GM12878 (cell line): ENCODE measurements around the gene APC2. TPM values are rescaled to one million over a fixed set of nuclear protein-coding genes. Genes with fewer than 3 reads are reported as not detected.

ENCODE experiments used
- BACH1 ChIP-seq: fragments of 450-650 bp; IDR thresholded peaks from 2 replicates; pipeline ENCODE4 v1.6.1; 2017; ENCODE audit warnings: mild to moderate bottlenecking, borderline replicate concordance
- CHD1 ChIP-seq: IDR thresholded peaks from 2 replicates; pipeline ENCODE4 v1.6.1; 2012; ENCODE audit warnings: low read depth, low read length, improper control_type of control experiment
- KAT2A ChIP-seq: conservative IDR thresholded peaks from 2 replicates; pipeline ENCODE4 v1.6.1; 2011; ENCODE audit warnings: low read depth, low read length; ENCODE audit not compliant: control insufficient read depth
- MEF2B ChIP-seq: fragments of 450-650 bp; IDR thresholded peaks from 2 replicates; pipeline ENCODE4 v1.6.1; 2018; ENCODE audit warnings: mild to moderate bottlenecking, moderate library complexity; ENCODE audit not compliant: partially characterized antibody, poor library complexity, severe bottlenecking
- POU2F2 ChIP-seq: IDR thresholded peaks from 3 replicates; pipeline ENCODE4 v1.6.1; 2011; ENCODE audit warnings: low read depth, mild to moderate bottlenecking, low read length, borderline replicate concordance
- RFX5 ChIP-seq: IDR thresholded peaks from 2 replicates; pipeline ENCODE4 v1.6.1; 2011; ENCODE audit warnings: low read depth, low read length, improper control_type of control experiment
- STAT1 ChIP-seq: fragments of 450-650 bp; conservative IDR thresholded peaks from 2 replicates; pipeline ENCODE4 v1.6.1; 2014; ENCODE audit warnings: antibody characterized with exemption, mild to moderate bottlenecking
- TCF12 ChIP-seq: IDR thresholded peaks from 2 replicates; pipeline ENCODE4 v1.6.1; 2011; ENCODE audit warnings: low read depth, mild to moderate bottlenecking, low read length
- polyA plus RNA-seq, 11 experiments: library from polyadenylated mRNA; depleted of rRNA in 4 of 11; unstranded in 6 of 11; stranded (reverse) in 5 of 11; fragments of >200 nt; fragmentation: Nextera tagmentation in 4 of 11; fragmentation: Illumina TruSeq in 1 of 11; extraction: Ambion mirVana in 4 of 11; extraction: Trizol in 1 of 11; gene quantifications; 1 replicate in 1 of 11; 2 replicates in 10 of 11; pipeline versions ENCODE4 v1.2.1 to v1.2.3, GENCODE V29; 2011 to 2016; ENCODE audit warnings: inconsistent platforms in 2 of 11, missing spikeins in 2 of 11, low read depth in 1 of 11
- total RNA-seq, 4 experiments: library from RNA; depleted of rRNA in 3 of 4; stranded (reverse); fragments of >200 nt in 3 of 4; fragmentation: Illumina TruSeq in 1 of 4; extraction: Trizol in 1 of 4; gene quantifications; 2 replicates each; pipeline versions ENCODE4 v1.2.1 to v1.2.3, GENCODE V29; 2013 to 2021
- TF ChIP-seq, protein P1 (sequence below): fragments of 450-650 bp; formaldehyde crosslinking; IDR thresholded peaks from 2 replicates; pipeline ENCODE4 v1.4.0; 2020; ENCODE audit warnings: mild to moderate bottlenecking, moderate library complexity
- TF ChIP-seq, protein P2 (sequence below): fragments of 150-350 bp; IDR thresholded peaks from 2 replicates; pipeline ENCODE4 v1.6.1; 2016; ENCODE audit warnings: low read depth, low read length

Gene APC2
- total and polyA plus RNA-seq, 10 of the 15 experiments (the other 5 are each of a cell fraction or from before 2014, with no cell fraction given): under 0.01 to 0.73 (median 0.04) TPM; not detected in 5

DNA sequence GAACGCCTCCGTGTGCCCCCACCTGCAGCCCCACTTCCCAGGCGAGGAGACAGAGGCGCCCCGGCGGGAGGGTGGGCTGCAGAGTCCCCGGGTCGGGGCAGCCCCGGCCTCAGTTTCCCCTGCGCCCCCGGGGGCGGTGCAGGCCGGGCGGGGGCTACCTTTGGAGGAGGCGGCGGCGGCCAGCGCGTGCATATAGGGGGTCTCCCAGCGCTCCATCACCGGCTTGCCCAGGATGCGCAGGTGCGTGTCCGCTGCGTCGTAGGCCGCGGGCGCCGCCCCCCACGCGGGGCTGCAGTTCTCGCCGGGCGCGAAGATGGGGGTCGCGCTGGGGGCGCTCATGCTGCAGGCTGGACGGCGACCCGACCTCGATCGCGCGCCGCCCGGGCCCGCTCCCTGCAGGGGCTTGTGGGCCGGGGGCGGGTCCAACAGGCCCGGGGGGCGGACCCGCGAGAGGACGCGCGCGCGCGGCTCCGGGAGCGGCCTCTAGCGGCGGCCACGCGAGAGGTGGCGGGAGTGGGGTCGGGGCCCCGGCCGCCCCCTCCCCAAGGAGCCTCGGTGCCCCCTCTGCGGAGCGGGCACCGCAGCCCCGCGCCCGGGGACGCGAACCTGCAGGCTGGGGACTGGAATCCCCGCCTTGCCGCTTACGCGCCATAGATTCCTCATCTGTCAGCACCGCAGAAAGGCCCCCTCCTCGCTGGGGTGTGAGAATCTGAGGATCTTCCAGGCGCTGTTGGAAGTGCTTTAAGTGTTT lies 48.6 kb upstream of the APC2 start, which contains the start of gene GAMT (continued):
- TF ChIP-seq, protein P1, sequence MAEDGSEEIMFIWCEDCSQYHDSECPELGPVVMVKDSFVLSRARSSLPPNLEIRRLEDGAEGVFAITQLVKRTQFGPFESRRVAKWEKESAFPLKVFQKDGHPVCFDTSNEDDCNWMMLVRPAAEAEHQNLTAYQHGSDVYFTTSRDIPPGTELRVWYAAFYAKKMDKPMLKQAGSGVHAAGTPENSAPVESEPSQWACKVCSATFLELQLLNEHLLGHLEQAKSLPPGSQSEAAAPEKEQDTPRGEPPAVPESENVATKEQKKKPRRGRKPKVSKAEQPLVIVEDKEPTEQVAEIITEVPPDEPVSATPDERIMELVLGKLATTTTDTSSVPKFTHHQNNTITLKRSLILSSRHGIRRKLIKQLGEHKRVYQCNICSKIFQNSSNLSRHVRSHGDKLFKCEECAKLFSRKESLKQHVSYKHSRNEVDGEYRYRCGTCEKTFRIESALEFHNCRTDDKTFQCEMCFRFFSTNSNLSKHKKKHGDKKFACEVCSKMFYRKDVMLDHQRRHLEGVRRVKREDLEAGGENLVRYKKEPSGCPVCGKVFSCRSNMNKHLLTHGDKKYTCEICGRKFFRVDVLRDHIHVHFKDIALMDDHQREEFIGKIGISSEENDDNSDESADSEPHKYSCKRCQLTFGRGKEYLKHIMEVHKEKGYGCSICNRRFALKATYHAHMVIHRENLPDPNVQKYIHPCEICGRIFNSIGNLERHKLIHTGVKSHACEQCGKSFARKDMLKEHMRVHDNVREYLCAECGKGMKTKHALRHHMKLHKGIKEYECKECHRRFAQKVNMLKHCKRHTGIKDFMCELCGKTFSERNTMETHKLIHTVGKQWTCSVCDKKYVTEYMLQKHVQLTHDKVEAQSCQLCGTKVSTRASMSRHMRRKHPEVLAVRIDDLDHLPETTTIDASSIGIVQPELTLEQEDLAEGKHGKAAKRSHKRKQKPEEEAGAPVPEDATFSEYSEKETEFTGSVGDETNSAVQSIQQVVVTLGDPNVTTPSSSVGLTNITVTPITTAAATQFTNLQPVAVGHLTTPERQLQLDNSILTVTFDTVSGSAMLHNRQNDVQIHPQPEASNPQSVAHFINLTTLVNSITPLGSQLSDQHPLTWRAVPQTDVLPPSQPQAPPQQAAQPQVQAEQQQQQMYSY (CRISPR knock-in tag): no peak
- TF ChIP-seq POU2F2: no peak
- TF ChIP-seq KAT2A: no peak
- no peak for TF ChIP-seq RFX5
- no peak for TF ChIP-seq CHD1
- no peak for TF ChIP-seq STAT1
- peak; percentile 80 for TF ChIP-seq BACH1
- TF ChIP-seq TCF12: no peak
- TF ChIP-seq MEF2B: no peak
- TF ChIP-seq, protein P2, sequence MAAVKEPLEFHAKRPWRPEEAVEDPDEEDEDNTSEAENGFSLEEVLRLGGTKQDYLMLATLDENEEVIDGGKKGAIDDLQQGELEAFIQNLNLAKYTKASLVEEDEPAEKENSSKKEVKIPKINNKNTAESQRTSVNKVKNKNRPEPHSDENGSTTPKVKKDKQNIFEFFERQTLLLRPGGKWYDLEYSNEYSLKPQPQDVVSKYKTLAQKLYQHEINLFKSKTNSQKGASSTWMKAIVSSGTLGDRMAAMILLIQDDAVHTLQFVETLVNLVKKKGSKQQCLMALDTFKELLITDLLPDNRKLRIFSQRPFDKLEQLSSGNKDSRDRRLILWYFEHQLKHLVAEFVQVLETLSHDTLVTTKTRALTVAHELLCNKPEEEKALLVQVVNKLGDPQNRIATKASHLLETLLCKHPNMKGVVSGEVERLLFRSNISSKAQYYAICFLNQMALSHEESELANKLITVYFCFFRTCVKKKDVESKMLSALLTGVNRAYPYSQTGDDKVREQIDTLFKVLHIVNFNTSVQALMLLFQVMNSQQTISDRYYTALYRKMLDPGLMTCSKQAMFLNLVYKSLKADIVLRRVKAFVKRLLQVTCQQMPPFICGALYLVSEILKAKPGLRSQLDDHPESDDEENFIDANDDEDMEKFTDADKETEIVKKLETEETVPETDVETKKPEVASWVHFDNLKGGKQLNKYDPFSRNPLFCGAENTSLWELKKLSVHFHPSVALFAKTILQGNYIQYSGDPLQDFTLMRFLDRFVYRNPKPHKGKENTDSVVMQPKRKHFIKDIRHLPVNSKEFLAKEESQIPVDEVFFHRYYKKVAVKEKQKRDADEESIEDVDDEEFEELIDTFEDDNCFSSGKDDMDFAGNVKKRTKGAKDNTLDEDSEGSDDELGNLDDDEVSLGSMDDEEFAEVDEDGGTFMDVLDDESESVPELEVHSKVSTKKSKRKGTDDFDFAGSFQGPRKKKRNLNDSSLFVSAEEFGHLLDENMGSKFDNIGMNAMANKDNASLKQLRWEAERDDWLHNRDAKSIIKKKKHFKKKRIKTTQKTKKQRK: no peak
